ENCODE results near the gene HELQ.
"Not testable (repeated sequence)": the region's sequence is repeated elsewhere in the genome, so short reads cannot be mapped to it uniquely, and the experiment has no call there.

HELQ gene

GRCh38 chr4:83440148-83440814 lies 15.3 kb downstream of the HELQ start:
- no peak for DNase-seq (ENCODE audit: low read depth in 2 of 2, low spot score in 1 of 2)

DNA sequence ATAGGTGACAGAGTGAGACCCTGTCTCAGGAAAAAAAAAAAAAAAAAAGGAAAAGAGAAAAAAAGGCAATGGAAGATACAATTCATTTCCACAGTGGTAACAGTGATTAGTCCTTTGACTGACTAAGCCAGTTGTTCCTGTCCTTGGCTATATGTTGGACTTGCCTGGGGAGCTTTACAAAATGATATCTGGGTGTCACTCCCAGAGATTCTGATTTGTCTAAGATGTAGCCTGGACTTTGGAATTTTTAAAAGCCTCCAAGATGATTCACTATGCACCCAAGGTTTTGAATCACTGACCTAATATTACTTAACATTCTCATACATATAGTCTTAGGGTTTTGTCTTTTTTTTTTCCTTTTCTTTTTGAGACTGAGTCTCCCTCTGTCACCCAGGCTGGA lies 16.9 kb downstream of the HELQ start:
- DNase-seq (ENCODE audit: low read depth in 2 of 2, low spot score in 1 of 2): no peak

DNA sequence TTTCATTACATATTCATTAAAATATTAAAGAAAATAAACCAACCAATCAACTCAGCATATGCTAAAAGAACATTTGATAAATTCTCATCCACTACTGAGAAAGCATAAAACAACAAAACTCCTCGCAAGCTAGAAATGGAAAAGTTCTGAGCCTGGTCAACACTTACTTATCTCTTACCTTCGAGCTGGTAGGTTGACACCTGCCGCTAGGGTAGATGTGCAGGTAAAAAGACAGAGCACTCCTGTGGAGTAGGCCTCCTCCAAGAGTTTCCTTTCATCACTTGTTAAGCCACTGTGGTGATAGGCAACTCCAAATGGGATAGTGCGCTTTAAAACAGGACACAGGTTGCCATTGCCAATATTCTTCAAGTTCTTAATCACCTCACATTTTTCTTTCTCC lies 18.9 kb downstream of the HELQ start:
- DNase-seq (ENCODE audit: low read depth in 2 of 2, low spot score in 1 of 2): no peak

DNA sequence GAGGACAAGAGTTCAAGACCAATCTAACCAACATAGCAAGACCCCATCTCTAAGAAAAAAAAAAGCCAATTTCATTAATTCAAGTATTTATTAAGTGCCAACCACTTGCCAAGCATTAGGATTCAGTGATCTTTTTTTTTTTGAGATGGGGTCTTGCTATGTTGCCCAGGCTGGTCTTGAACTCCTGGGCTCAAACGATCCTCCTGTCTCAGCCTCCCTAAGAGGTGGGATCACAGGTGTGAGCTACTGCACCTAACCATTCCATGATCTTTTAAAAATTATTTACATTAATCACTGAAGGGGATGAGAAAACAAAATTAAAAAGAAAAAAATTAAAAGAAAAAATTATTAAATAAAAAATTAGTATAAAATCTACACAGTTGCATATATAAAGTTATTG lies 24.4 kb downstream of the HELQ start:
- DNase-seq (ENCODE audit: low read depth in 2 of 2, low spot score in 1 of 2): no peak

DNA sequence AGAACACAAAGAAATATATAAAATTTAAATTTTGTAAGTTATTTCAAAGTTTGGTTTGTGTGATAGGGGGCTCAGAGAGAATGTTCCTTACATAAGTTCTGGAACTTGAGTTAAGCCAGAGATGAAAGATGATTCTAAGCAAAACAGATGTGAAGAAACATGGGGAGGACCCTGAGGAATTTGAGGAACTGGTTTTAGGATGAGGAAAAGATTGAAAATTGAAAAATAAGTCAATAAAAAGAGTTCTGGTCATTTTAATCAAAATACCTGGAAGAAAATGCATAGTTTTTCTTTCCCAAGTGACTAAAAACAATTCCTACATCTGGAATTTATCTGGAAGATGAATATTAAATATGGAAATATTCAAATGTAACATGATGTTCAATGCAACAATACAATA lies 37.4 kb downstream of the HELQ start:
- no peak for DNase-seq (ENCODE audit: low read depth in 2 of 2, low spot score in 1 of 2)

DNA sequence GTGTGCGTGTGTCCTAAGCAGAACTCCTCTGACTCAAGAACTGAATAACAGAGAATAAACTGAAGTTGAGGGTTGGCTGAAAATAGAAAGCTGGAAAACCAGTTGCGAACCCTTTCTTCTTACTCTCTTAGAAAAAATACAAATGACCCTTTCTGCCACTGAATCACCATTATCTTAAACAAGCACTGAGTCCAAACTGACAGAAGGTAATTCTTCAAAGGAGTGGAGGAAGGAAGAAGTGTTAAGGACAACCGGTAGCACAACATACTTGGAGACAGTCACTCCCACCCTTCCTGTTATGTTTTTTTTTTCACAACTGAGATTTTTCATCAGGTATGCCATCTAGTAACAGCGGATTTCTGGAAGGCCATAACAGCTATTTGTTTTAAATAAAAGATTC lies 38.1 kb downstream of the HELQ start:
- DNase-seq (ENCODE audit: low read depth in 2 of 2, low spot score in 1 of 2): no peak

DNA sequence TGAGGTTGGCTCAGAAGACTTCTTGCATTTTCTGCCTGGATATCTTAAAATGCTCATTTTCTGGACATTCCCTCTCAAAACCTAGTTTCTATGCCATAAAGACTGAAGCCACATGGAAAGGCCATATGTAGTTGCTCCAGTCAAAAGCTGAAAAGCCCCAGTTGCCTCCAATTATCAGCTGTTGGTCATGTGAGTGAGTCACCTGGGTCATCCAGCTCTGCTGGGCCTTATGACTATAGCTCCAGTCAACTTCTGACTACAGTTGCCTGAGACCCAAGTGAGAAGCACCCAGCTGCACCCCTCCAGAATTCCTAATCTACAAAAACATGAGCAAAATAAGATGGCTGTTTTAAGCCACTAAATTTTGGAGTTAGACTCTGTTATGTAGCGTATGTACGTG lies 41.9 kb downstream of the HELQ start:
- DNase-seq (ENCODE audit: low read depth in 2 of 2, low spot score in 1 of 2): no peak

DNA sequence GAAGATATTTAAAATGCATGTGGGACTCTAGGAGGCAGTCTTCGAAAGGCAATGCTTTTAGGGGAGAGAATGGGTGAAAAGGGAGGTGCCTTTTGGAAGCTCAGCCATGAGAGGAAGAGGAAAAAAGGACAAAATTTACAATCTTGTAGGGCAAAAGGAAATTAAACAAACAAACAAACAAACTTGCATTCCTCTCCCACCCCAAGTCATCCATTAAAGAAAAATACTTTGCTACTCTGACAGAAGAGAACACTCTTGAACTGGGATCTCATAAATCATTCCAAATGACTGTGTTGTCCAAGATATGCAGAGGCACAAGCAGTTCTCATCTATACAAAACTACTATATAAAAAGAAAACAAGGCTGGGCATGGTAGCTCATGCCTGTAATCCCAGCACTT lies 46.7 kb downstream of the HELQ start:
- DNase-seq (ENCODE audit: low read depth in 2 of 2, low spot score in 1 of 2): no peak

DNA sequence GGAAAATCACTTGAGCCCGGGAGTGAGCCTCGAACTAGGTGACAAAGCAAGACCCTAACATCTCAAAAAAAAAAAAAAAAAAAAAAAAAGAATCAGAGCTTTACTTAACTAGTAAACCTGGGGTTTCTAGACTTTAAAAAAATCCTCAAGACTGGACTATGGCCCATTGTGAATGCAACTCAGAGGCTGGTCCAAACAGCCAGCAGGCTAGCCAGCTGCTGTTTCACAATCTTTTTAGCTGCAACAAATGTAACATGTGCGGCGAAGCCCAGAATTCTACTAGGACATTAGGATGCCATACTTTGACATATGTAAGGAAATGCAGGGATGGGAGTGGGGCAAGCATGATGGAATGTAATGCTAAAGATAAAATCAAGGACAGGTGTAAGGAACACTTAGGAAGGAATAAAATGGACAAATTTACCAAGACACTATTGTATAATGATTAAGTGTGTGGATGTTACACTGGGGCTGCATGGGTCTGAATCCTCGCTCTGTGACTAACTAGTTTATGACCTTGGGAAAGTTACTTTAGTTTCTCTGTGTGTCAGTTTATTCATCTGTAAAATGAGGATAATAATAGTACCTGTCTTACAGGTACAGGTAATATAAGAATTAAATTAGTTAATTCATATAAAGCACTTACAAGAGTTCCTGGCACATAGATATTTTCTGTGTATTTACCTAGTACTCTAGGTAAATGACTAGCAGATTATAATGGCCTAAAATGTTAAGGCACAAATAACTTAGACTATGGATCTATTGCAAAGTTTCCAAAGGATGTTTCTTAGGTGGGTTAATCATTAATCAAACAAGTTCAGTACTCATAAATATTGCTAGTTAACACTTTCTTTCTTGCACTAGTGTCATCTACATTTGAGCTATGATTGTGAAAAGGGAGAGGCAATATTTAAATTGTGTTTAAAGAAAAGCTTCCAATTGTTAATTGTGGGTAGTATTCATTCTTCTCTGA lies 49.5 kb downstream of the HELQ start:
- no peak for DNase-seq (ENCODE audit: low read depth in 2 of 2, low spot score in 1 of 2)

DNA sequence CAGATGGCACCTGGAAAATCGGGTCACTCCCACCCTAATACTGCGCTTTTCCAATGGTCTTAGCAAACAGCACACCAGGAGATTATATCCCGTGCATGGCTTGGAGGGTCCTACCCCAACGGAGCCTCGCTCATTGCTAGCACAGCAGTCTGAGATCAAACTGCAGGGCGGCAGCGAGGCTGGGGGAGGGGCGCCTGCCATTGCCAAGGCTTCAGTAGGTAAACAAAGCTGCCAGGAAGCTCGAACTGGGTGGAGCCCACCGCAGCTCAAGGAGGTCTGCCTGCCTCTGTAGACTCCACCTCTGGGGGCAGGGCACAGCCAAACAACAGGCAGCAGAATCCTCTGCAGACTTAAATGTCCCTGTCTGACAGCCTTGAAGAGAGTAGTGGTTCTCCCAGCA lies 57.5 kb downstream of the HELQ start:
- DNase-seq (ENCODE audit: low read depth in 2 of 2, low spot score in 1 of 2): not testable (repeated sequence)

DNA sequence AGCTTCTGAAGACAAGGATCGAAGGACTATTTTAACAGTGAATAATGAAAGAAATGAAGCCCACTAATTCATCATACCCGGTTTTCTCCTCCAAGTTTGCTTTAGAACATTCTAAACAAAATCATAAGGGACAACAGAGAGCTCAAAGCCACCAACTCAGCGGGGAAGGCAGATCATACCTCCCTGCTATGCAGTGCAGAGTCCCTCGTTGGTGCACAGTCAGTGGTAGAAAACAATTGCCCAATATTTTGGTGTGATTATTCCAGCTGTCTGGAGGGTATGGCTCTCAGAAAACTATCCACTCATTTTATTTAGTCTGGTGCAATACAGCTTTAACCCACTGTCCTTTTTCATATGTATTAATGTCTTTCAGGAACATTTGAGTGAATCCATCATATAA lies 61.7 kb downstream of the HELQ start:
- no peak for DNase-seq (ENCODE audit: low read depth in 2 of 2, low spot score in 1 of 2)

DNA sequence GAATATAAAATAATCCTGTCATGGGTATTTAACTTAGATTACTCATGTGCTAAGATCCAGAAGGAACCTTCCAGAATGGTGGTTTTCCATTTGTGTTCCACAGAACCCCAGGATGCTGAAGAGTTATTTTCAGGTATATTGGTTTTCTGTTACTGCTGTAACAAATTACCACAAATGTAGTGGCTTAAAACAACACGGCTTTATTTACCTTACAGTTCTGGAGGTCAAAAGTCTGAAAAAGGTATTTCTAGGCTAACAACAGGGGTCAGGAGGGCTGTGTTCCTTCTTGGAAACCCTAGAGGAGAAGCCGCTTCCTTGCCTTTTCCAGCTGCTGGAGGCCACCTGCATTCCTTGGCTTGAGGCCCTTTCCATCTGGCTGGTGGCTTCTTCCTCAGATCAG lies 63.1 kb downstream of the HELQ start:
- no peak for DNase-seq (ENCODE audit: low read depth in 2 of 2, low spot score in 1 of 2)

GRCh38 chr4:83390944-83391343 lies 64.7 kb downstream of the HELQ start:
- no peak for DNase-seq (ENCODE audit: low read depth in 2 of 2, low spot score in 1 of 2)

DNA sequence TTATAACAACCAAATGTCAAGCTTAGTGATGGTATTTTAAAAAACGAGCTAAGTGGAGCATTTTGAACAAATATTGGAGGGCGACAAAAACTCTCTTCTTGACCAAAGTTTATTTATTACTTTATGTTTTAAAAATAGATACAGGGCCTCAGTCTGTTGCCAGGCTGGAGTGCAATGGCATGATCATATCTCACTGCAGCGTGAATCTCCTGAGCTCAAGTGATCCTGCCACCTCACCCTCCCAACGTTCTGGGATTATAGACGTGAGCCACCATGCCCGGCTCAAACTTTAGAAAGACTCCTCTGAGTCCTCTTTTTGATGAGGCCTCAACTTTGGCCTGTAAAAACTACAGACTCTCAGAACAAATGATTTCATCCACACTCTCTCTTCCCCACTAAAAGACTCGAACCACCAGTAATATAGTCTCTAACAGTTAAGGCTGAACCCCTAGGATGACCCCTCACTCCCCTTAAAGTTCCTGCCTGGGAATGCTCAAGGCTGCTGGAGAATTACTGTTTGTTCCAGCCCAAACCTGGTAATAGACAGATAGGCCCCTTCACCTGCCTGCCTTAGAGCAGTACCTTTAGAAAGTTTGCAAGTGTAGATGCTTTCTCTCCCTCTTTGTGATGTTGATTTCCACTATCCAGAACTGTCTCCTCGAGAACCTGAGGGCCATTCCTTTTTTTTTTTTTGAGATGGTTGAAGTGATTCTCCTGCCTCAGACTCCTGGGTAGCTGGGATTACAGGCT lies 65.7 kb downstream of the HELQ start:
- DNase-seq (ENCODE audit: low read depth in 2 of 2, low spot score in 1 of 2): no peak

GRCh38 chr4:83389037-83389720 lies 66.4 kb downstream of the HELQ start:
- DNase-seq (ENCODE audit: low read depth in 2 of 2, low spot score in 1 of 2): no peak

DNA sequence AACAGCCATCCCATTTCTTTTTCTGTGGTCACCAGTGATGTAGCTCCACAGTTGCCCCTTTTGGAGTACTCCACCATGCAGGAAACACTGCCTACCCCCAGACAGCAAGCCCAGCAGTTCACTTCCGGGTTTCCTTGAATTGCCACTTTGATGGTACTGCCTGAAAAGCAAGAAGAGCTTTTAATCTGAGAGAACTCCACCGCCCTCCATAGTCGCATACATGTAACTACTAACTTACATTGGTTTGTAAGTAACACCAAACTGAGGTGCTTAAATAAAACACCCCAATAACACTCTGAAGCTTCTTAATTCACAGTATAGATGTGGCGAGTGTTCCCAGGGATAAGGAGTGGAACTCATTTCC lies 67.3 kb downstream of the HELQ start:
- peak in 1 of 2 donors; percentile 5 for DNase-seq (ENCODE audit: low read depth in 2 of 2, low spot score in 1 of 2)

- no peak for DNase-seq (ENCODE audit: low read depth in 2 of 2, low spot score in 1 of 2)
Observed at GRCh38 chr4:83387476-83388312, 67.9 kb downstream of the HELQ start.

GRCh38 chr4:83387012-83387411 lies 68.6 kb downstream of the HELQ start:
- DNase-seq (ENCODE audit: low read depth in 2 of 2, low spot score in 1 of 2): no peak

GRCh38 chr4:83382850-83383249 lies 72.8 kb downstream of the HELQ start:
- no peak for DNase-seq (ENCODE audit: low read depth in 2 of 2, low spot score in 1 of 2)

DNA sequence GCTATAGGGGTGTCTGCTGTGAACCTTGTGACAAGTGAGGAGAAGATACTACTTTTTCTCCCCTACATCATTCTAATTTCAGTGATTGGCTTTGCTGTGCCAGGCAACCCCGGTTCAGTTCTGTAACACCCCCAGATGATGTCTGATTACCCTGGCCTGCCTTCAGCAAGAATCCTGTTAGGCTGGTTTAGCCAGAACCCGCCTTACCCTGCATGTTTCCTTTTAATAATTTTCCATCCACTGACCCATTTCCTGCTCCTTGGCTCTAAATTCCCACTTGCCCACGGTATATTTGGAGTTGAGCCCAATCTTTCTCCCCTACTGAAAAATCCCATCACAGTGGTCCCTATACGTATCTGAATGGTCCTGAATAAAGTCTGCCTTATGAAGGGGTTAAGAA lies 74.5 kb downstream of the HELQ start:
- no peak for DNase-seq (ENCODE audit: low read depth in 2 of 2, low spot score in 1 of 2)

Measured in stimulated activated CD8-positive, alpha-beta memory T cell treated with anti-CD3 and anti-CD28 coated beads, Interleukin-4, amount 100 ng/mL, for 1 hour (primary cell).